Measurements from ENCODE around the gene C2CD2.

DNA sequence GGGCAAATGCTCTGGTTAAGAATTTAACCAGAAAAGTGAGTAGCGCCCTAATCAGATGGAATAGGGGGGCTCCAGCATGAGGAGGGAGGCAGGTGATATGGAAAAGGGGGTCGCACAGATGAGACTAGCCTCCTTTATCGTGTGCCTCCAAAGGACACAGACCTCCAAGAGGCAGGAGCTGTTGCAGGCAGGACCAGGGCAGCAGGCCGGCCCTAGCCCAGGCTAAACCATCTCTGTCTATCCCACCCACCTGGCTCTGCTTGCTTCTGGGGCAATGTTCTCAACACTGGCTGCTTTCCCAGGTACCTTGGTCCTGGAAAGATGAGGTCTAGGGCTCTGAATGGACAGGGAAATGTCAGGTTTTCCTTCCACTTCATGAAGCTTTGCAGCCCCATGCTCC, 36.3 kb downstream of the C2CD2 start:
- TF ChIP-seq USF2 (IDR thresholded peaks at IDR 0.05; ENCODE audit: borderline replicate concordance, low read depth, low read length): no peak
- TF ChIP-seq, protein P1, sequence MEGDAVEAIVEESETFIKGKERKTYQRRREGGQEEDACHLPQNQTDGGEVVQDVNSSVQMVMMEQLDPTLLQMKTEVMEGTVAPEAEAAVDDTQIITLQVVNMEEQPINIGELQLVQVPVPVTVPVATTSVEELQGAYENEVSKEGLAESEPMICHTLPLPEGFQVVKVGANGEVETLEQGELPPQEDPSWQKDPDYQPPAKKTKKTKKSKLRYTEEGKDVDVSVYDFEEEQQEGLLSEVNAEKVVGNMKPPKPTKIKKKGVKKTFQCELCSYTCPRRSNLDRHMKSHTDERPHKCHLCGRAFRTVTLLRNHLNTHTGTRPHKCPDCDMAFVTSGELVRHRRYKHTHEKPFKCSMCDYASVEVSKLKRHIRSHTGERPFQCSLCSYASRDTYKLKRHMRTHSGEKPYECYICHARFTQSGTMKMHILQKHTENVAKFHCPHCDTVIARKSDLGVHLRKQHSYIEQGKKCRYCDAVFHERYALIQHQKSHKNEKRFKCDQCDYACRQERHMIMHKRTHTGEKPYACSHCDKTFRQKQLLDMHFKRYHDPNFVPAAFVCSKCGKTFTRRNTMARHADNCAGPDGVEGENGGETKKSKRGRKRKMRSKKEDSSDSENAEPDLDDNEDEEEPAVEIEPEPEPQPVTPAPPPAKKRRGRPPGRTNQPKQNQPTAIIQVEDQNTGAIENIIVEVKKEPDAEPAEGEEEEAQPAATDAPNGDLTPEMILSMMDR (IDR thresholded peaks at IDR 0.05): no peak
- TF ChIP-seq RAD21 (IDR thresholded peaks at IDR 0.05; ENCODE audit: low read length): no peak
- TF ChIP-seq SMC3 (IDR thresholded peaks at IDR 0.05; ENCODE audit: low read depth, low read length): no peak
- no peak for TF ChIP-seq MXI1 (IDR thresholded peaks at IDR 0.05; ENCODE audit: low read depth, low read length)
- TF ChIP-seq, protein P2, sequence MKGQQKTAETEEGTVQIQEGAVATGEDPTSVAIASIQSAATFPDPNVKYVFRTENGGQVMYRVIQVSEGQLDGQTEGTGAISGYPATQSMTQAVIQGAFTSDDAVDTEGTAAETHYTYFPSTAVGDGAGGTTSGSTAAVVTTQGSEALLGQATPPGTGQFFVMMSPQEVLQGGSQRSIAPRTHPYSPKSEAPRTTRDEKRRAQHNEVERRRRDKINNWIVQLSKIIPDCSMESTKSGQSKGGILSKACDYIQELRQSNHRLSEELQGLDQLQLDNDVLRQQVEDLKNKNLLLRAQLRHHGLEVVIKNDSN (IDR thresholded peaks at IDR 0.05; ENCODE audit: borderline replicate concordance, low read depth): no peak
- TF ChIP-seq YY1 (IDR thresholded peaks at IDR 0.05; ENCODE audit: low read depth): no peak
- no peak for TF ChIP-seq EZH2phosphoT487 (IDR thresholded peaks at IDR 0.05; ENCODE audit: borderline replicate concordance, low read depth)
